Common myeloid progenitor, CD34-positive (primary cell): ENCODE data around the gene CCDC187.

Source experiments
- CTCF ChIA-PET: fragments of 350-600 bp; sonication (Branson Sonifier 250); formaldehyde crosslinking; loops from one replicate; lab custom pipeline; 2021; ENCODE audit warnings: antibody characterized with exemption; lab: Charles Lee
- POLR2A ChIA-PET: fragments of 350-600 bp; sonication (Branson Sonifier 250); formaldehyde crosslinking; loops from one replicate; lab custom pipeline; 2021; ENCODE audit warnings: antibody characterized with exemption; lab: Charles Lee
- DNase-seq, 3 donors: peaks; one replicate each; pipeline versions ENCODE4 v3.0.0 to v3.0.0-alpha.2; 2013
- H3K27ac ChIP-seq, 2 experiments: 1 replicate in 1 of 2; 2 replicates in 1 of 2; pipeline ENCODE4 v1.7.0; 2013; ENCODE audit warnings: inconsistent platforms in 2 of 2, low read length in 2 of 2, mild to moderate bottlenecking in 2 of 2, low read depth in 1 of 2, moderate library complexity in 1 of 2; ENCODE audit not compliant: severe bottlenecking in 2 of 2, insufficient read depth in 1 of 2, poor library complexity in 1 of 2
- H3K27me3 ChIP-seq, 5 experiments: replicated peaks in 2 of 5; 1 replicate in 3 of 5; 2 replicates in 2 of 5; pipeline versions ENCODE4 v1.6.1 to v1.7.0; 2013; ENCODE audit warnings: low read length in 4 of 5, mild to moderate bottlenecking in 2 of 5, moderate library complexity in 2 of 5, inconsistent platforms in 1 of 5; ENCODE audit not compliant: insufficient read depth in 5 of 5, control insufficient read depth in 4 of 5
- H3K36me3 ChIP-seq, 4 experiments: 1 replicate in 2 of 4; 2 replicates in 2 of 4; pipeline versions ENCODE4 v1.6.1 to v1.7.0; 2013; ENCODE audit warnings: low read length in 3 of 4, control low read depth in 1 of 4, mild to moderate bottlenecking in 1 of 4; ENCODE audit not compliant: control insufficient read depth in 4 of 4, insufficient read depth in 4 of 4
- H3K4me1 ChIP-seq, 4 experiments: 1 replicate in 3 of 4; 2 replicates in 1 of 4; pipeline versions ENCODE4 v1.6.1 to v1.7.1; 2013; ENCODE audit warnings: low read length in 3 of 4, mild to moderate bottlenecking in 3 of 4, control low read depth in 1 of 4, inconsistent platforms in 1 of 4, moderate library complexity in 1 of 4; ENCODE audit not compliant: control insufficient read depth in 4 of 4, insufficient read depth in 4 of 4; ENCODE audit errors: control extremely low read depth in 1 of 4
- H3K4me3 ChIP-seq, 7 experiments: 1 replicate in 4 of 7; 2 replicates in 3 of 7; pipeline versions ENCODE4 v1.5.1 to v1.7.0; 2013; ENCODE audit warnings: mild to moderate bottlenecking in 7 of 7, low read length in 6 of 7, moderate library complexity in 6 of 7, inconsistent platforms in 2 of 7, low read depth in 2 of 7, control low read depth in 1 of 7; ENCODE audit not compliant: insufficient read depth in 4 of 7, control insufficient read depth in 1 of 7; ENCODE audit errors: extremely low read depth in 1 of 7
- H3K9me3 ChIP-seq, 5 experiments: 1 replicate in 4 of 5; 2 replicates in 1 of 5; pipeline versions ENCODE4 v1.6.1 to v1.7.1; 2013; ENCODE audit warnings: low read length in 4 of 5, mild to moderate bottlenecking in 2 of 5, inconsistent platforms in 1 of 5, low read depth in 1 of 5, moderate library complexity in 1 of 5; ENCODE audit not compliant: control insufficient read depth in 4 of 5, insufficient read depth in 2 of 5; ENCODE audit errors: control extremely low read depth in 1 of 5
- WGBS: methylation state at CpG from one replicate; pipeline ENCODE4 v1.1.5; 2013; ENCODE audit not compliant: insufficient coverage; 5-methylcytosine and 5-hydroxymethylcytosine counted together

The CCDC187 gene

GRCh38 chr9:136203408-136204144 is 100.3 kb downstream of the CCDC187 start:
- peaks cover 0 to 13% (median 8%) of the 10 kb centered on the region in 4 experiments for H3K36me3 ChIP-seq
- WGBS: 15% methylated on average over 27 of the region's 33 CpGs
- ChIA-PET CTCF (no interaction called here), POLR2A (no interaction called here)
- H3K27ac ChIP-seq: no peak overlapping the region
- H3K4me3 ChIP-seq: no peak overlapping the region
- no peak for DNase-seq
- H3K27me3 ChIP-seq: peaks cover 0 to 70% (median 38%) of the 10 kb centered on the region in 5 experiments
- H3K4me1 ChIP-seq: peaks cover 0 to 3% (median 0%) of the 10 kb centered on the region in 4 experiments
- H3K9me3 ChIP-seq: no peaks in the 10 kb centered on the region

GRCh38 chr9:136202454-136203407 is 101.2 kb downstream of the CCDC187 start:
- no peak for DNase-seq
- Histone ChIP-seq H3K4me3 (no peak overlapping the region), H3K4me1 (peaks cover 0 to 5% (median 0%) of the 10 kb centered on the region in 4 experiments), H3K27ac (no peak overlapping the region), H3K27me3 (peaks cover 0 to 78% (median 41%) of the 10 kb centered on the region in 5 experiments), H3K36me3 (peaks cover 0 to 9% (median 4%) of the 10 kb centered on the region in 4 experiments), H3K9me3 (no peaks in the 10 kb centered on the region)
- POLR2A ChIA-PET: no interaction called here
- CTCF ChIA-PET: no interaction called here
- WGBS: 11% methylated on average over 76 of the region's 99 CpGs

- no peaks in the 10 kb centered on the region for H3K9me3 ChIP-seq
- H3K27ac ChIP-seq: no peak overlapping the region
- POLR2A ChIA-PET: no interaction called here
- CTCF ChIA-PET: no interaction called here
- no peak overlapping the region for H3K4me3 ChIP-seq
- DNase-seq: peak; percentile 22 to 63 (median 60)
- 4% methylated on average over 70 of the region's 85 CpGs for WGBS
- H3K36me3 ChIP-seq: peaks cover 0 to 4% (median 4%) of the 10 kb centered on the region in 4 experiments
- peaks cover 0 to 87% (median 43%) of the 10 kb centered on the region in 5 experiments for H3K27me3 ChIP-seq
- peaks cover 0 to 5% (median 0%) of the 10 kb centered on the region in 4 experiments for H3K4me1 ChIP-seq
These were observed 102.1 kb downstream of the CCDC187 start for GRCh38 chr9:136201609-136202453.

- ChIA-PET POLR2A (no interaction called here), CTCF (no interaction called here)
- no peak for DNase-seq
- no peaks in the 10 kb centered on the region for H3K9me3 ChIP-seq
- H3K36me3 ChIP-seq: peaks cover 0 to 4% (median 4%) of the 10 kb centered on the region in 4 experiments
- H3K4me1 ChIP-seq: peaks cover 0 to 5% (median 0%) of the 10 kb centered on the region in 4 experiments
- peaks cover 0 to 94% (median 43%) of the 10 kb centered on the region in 5 experiments for H3K27me3 ChIP-seq
- WGBS: 48% methylated on average over 12 of the region's 13 CpGs
- H3K27ac ChIP-seq: no peak overlapping the region
- no peak overlapping the region for H3K4me3 ChIP-seq
These were observed 102.7 kb downstream of the CCDC187 start for GRCh38 chr9:136201174-136201573.

GRCh38 chr9:136200424-136200823 is 103.5 kb downstream of the CCDC187 start:
- H3K9me3 ChIP-seq: no peaks in the 10 kb centered on the region
- H3K27ac ChIP-seq: no peak overlapping the region
- CTCF ChIA-PET: no interaction called here
- POLR2A ChIA-PET: no interaction called here
- no peak overlapping the region for H3K4me3 ChIP-seq
- H3K36me3 ChIP-seq: no peaks in the 10 kb centered on the region
- no peak for DNase-seq
- whole genome bisulfite sequencing: 41% methylated on average over 16 of the region's 19 CpGs
- peaks cover 0 to 5% (median 0%) of the 10 kb centered on the region in 4 experiments for H3K4me1 ChIP-seq
- H3K27me3 ChIP-seq: peaks cover 0 to 96% (median 43%) of the 10 kb centered on the region in 5 experiments
